T-helper 2 cell treated with Interferon-gamma antibody and Interleukin-4, amounts not matched to agents 5 μg/mL and 100 μg/mL, for 36 hours (primary cell): ENCODE data around the gene MAP3K19.
A peak's percentile ranks its signal among the peaks of the same experiment; 100 is the strongest.

ENCODE experiments used
- DNase-seq: peaks from one replicate; pipeline ENCODE4 v3.0.0; 2021; ENCODE audit warnings: low spot score
- H3K27ac Mint-ChIP-seq: one replicate; pipeline ENCODE4 v1.8.0; 2021; ENCODE audit warnings: mild to moderate bottlenecking, mixed read lengths
- H3K27me3 Mint-ChIP-seq: one replicate; pipeline ENCODE4 v1.8.0; 2021; ENCODE audit warnings: low read depth, mixed read lengths
- H3K36me3 Mint-ChIP-seq: one replicate; pipeline ENCODE4 v1.8.0; 2021; ENCODE audit warnings: low read depth, mixed read lengths
- H3K4me1 Mint-ChIP-seq: one replicate; pipeline ENCODE4 v1.8.0; 2021; ENCODE audit warnings: low read depth, mixed read lengths
- H3K4me3 Mint-ChIP-seq: one replicate; pipeline ENCODE4 v1.8.0; 2022; ENCODE audit warnings: mild to moderate bottlenecking, moderate library complexity, mixed read lengths
- H3K9me3 Mint-ChIP-seq: one replicate; pipeline ENCODE4 v1.8.0; 2021; ENCODE audit warnings: mixed read lengths

MAP3K19 gene

GRCh38 chr2:134918526-134919340 is 128.5 kb downstream of the MAP3K19 start, which contains the start of gene CCNT2:
TSS of gene CCNT2 (plus strand) at chr2:134918822. CDS start at chr2:134918855, 33 bp downstream.
- peaks cover 32% of the 10 kb centered on the region for H3K36me3 Mint-ChIP-seq
- H3K27ac Mint-ChIP-seq: peak within 1 kb of the TSS; percentile 98
- H3K4me1 Mint-ChIP-seq: peaks cover 17% of the 10 kb centered on the region
- H3K4me3 Mint-ChIP-seq: peak within 1 kb of the TSS; percentile 97
- peaks cover 8% of the 10 kb centered on the region for H3K9me3 Mint-ChIP-seq
- peaks cover 13% of the 10 kb centered on the region for H3K27me3 Mint-ChIP-seq
- peak; percentile 100 for DNase-seq

GRCh38 chr2:134917888-134918525 is 129.2 kb downstream of the MAP3K19 start:
- peak overlapping the region; percentile 97 for H3K4me3 Mint-ChIP-seq
- H3K9me3 Mint-ChIP-seq: peaks cover 14% of the 10 kb centered on the region
- peak; percentile 91 for DNase-seq
- peaks cover 19% of the 10 kb centered on the region for H3K27me3 Mint-ChIP-seq
- peaks cover 29% of the 10 kb centered on the region for H3K36me3 Mint-ChIP-seq
- H3K4me1 Mint-ChIP-seq: peaks cover 15% of the 10 kb centered on the region
- peak overlapping the region; percentile 98 for H3K27ac Mint-ChIP-seq

GRCh38 chr2:134917360-134917865 is 129.8 kb downstream of the MAP3K19 start:
- peak overlapping the region; percentile 97 for H3K4me3 Mint-ChIP-seq
- H3K36me3 Mint-ChIP-seq: peaks cover 26% of the 10 kb centered on the region
- H3K4me1 Mint-ChIP-seq: peaks cover 12% of the 10 kb centered on the region
- peaks cover 23% of the 10 kb centered on the region for H3K27me3 Mint-ChIP-seq
- H3K27ac Mint-ChIP-seq: peak overlapping the region; percentile 98
- peaks cover 15% of the 10 kb centered on the region for H3K9me3 Mint-ChIP-seq
- peak; percentile 17 for DNase-seq
